Neutrophil (primary cell): ENCODE results near the gene ALLC.

ENCODE experiments used
- H3K27ac ChIP-seq: fragments of 200-600 bp; sonication (generic); 2 replicates; pipeline ENCODE4 v1.5.1; 2016; ENCODE audit warnings: mild to moderate bottlenecking, moderate library complexity
- H3K27me3 ChIP-seq: fragments of 200-600 bp; sonication (generic); 2 replicates; pipeline ENCODE4 v1.6.0; 2016; ENCODE audit warnings: mild to moderate bottlenecking
- H3K36me3 ChIP-seq: fragments of 200-600 bp; sonication (generic); 2 replicates; pipeline ENCODE4 v1.5.1; 2017
- H3K4me1 ChIP-seq, 2 experiments: fragments of 200-600 bp in 1 of 2; sonication (generic) in 1 of 2; 1 replicate in 1 of 2; 2 replicates in 1 of 2; pipeline versions ENCODE4 v1.5.1 to v1.6.1; 2013 to 2016; ENCODE audit warnings: low read depth in 1 of 2, low read length in 1 of 2, mild to moderate bottlenecking in 1 of 2, moderate library complexity in 1 of 2; ENCODE audit not compliant: control insufficient read depth in 1 of 2, insufficient read depth in 1 of 2
- H3K4me3 ChIP-seq, 2 experiments: fragments of 200-600 bp in 1 of 2; sonication (generic) in 1 of 2; 1 replicate in 1 of 2; 2 replicates in 1 of 2; pipeline ENCODE4 v1.5.1; 2013 to 2016; ENCODE audit warnings: low read depth in 1 of 2, low read length in 1 of 2, mild to moderate bottlenecking in 1 of 2, moderate library complexity in 1 of 2
- H3K9me3 ChIP-seq: fragments of 200-600 bp; sonication (generic); 2 replicates; pipeline ENCODE4 v1.5.1; 2016
- TF ChIP-seq, protein P1 (sequence below): fragments of 200-600 bp; sonication (generic); IDR thresholded peaks from 2 replicates; pipeline ENCODE4 v1.5.1; 2016; ENCODE audit warnings: antibody characterized with exemption

ALLC gene

DNA sequence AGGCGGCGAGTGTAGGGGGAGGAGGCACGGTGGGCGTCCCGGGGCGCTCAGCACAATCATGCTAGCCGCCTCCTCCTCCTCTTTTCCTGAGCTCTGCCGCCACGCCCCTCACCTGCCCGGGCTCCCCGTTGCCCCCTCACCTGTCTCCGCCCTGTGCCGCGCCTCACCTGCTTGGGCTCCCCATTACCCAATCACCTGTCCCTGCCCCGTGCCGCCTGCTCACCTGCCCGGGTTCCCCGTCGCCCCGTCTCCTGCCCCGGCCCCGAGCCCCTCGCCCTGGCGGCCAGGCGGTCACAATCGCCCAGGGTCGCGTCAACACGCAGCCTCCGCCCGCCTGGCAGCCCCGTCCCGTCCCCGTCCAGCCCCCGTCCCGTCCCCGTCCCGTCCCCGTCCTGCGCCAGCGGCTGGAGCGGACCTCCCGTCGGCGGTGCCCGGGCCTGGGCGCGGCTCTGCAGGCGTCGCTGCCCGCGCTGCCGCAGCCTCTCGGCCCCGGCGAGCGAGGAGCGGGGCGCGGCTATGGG, 45.3 kb downstream of the ALLC start, which contains the start of gene DCDC2C:
DCDC2C (plus strand) TSS at position 340 of the 521 bp plus-strand sequence; CDS start at position 517, 177 bp downstream.
- no peaks in the 10 kb centered on the region for H3K36me3 ChIP-seq
- TF ChIP-seq, protein P1, sequence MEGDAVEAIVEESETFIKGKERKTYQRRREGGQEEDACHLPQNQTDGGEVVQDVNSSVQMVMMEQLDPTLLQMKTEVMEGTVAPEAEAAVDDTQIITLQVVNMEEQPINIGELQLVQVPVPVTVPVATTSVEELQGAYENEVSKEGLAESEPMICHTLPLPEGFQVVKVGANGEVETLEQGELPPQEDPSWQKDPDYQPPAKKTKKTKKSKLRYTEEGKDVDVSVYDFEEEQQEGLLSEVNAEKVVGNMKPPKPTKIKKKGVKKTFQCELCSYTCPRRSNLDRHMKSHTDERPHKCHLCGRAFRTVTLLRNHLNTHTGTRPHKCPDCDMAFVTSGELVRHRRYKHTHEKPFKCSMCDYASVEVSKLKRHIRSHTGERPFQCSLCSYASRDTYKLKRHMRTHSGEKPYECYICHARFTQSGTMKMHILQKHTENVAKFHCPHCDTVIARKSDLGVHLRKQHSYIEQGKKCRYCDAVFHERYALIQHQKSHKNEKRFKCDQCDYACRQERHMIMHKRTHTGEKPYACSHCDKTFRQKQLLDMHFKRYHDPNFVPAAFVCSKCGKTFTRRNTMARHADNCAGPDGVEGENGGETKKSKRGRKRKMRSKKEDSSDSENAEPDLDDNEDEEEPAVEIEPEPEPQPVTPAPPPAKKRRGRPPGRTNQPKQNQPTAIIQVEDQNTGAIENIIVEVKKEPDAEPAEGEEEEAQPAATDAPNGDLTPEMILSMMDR: no peak
- H3K4me1 ChIP-seq: no peaks in the 10 kb centered on the region
- H3K4me3 ChIP-seq: no peak within 1 kb of the TSS
- no peaks in the 10 kb centered on the region for H3K9me3 ChIP-seq
- H3K27ac ChIP-seq: no peak within 1 kb of the TSS
- H3K27me3 ChIP-seq: peaks cover 73% of the 10 kb centered on the region

DNA sequence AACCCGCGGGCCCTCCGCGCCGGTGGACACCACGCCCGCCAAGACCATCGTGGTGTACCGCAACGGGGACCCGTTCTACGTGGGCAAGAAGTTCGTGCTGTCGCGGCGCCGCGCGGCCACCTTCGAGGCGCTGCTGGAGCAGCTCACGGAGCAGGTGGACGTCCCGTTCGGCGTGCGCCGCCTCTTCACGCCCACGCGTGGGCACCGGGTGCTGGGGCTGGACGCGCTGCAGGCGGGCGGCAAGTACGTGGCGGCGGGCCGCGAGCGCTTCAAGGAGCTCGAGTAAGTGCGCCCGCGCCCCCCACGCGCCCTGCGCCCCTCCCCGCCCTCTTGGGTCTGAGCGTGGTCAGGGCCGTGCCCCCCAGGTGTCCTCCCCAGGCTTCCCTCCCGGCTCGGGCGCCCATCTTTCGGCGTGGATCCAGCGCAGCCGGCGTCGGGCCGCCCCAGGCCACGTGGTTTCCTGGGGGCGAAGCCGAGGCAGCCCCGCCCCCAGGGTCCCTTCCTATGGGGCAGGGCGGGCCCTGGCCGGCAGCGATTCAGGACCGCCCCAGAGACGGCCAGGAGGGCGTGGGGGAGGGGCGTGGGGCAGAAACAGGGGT, 45.9 kb downstream of the ALLC start:
- Histone ChIP-seq H3K27ac (no peak overlapping the region), H3K4me1 (no peaks in the 10 kb centered on the region), H3K4me3 (no peak overlapping the region), H3K36me3 (no peaks in the 10 kb centered on the region), H3K9me3 (no peaks in the 10 kb centered on the region), H3K27me3 (peaks cover 77% of the 10 kb centered on the region)
- TF ChIP-seq, protein P1: no peak

- Histone ChIP-seq H3K27me3 (peaks cover 79% of the 10 kb centered on the region), H3K9me3 (no peaks in the 10 kb centered on the region), H3K27ac (no peak overlapping the region), H3K4me1 (no peaks in the 10 kb centered on the region), H3K36me3 (no peaks in the 10 kb centered on the region), H3K4me3 (no peak overlapping the region)
- TF ChIP-seq, protein P1: no peak
These were observed 46.7 kb downstream of the ALLC start for GRCh38 chr2:3704692-3705091.

DNA sequence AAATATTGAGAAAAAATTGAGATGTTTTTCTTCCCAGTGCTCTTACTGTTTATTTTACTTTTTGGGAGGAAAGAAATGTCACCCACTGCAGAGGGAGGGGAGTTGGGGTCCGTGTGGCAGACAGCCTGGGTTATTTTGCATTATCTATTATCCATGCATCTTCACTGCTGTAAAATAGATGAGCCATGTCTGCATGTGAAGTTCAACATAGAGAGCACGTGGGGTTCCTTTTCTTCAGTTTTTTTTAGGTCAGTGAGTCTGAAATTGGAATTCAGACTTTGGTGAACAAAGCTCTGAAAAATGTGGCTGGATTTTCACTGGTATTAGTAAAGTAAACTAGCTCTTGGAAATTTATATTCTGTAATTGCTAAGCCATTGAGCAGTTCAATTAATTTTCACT, 47.8 kb downstream of the ALLC start:
- no peaks in the 10 kb centered on the region for H3K9me3 ChIP-seq
- TF ChIP-seq, protein P1: no peak
- no peak overlapping the region for H3K27ac ChIP-seq
- no peak overlapping the region for H3K4me3 ChIP-seq
- H3K27me3 ChIP-seq: peaks cover 71% of the 10 kb centered on the region
- no peaks in the 10 kb centered on the region for H3K4me1 ChIP-seq
- H3K36me3 ChIP-seq: no peaks in the 10 kb centered on the region

- Histone ChIP-seq H3K9me3 (no peaks in the 10 kb centered on the region), H3K4me1 (no peaks in the 10 kb centered on the region), H3K27me3 (peaks cover 60% of the 10 kb centered on the region), H3K27ac (no peak overlapping the region), H3K4me3 (no peak overlapping the region), H3K36me3 (no peaks in the 10 kb centered on the region)
- TF ChIP-seq, protein P1: no peak
These were observed 48.9 kb downstream of the ALLC start for GRCh38 chr2:3706892-3707291.
